GM23338 (cell line): ENCODE results near the gene RAB12. TPM values are rescaled to one million over a fixed set of nuclear protein-coding genes. Genes with fewer than 3 reads are reported as not detected.

Experiments used
- ATAC-seq: fragments of 200-7000 bp; cut with Tn5 transposase; 3 replicates; pipeline ENCODE4 v1.9.1; 2020
- DNase-seq: peaks from one replicate; pipeline ENCODE4 v3.0.0-alpha.2; 2015; ENCODE audit warnings: low spot score
- H2AFZ ChIP-seq: fragments of 200-600 bp; sonication (generic); 2 replicates; pipeline ENCODE4 v1.8.0; 2016; ENCODE audit warnings: antibody characterized with exemption, mild to moderate bottlenecking, moderate library complexity
- H3F3A ChIP-seq: fragments of 200-600 bp; sonication (generic); replicated peaks from 2 replicates; pipeline ENCODE4 v1.8.0; 2017; ENCODE audit warnings: antibody characterized with exemption, mixed run types, low read depth
- H3K27ac ChIP-seq: fragments of 200-600 bp; sonication (generic); 2 replicates; pipeline ENCODE4 v1.6.1; 2016; ENCODE audit warnings: low read depth
- H3K27me3 ChIP-seq: fragments of 200-600 bp; sonication (generic); 2 replicates; pipeline ENCODE4 v1.8.0; 2016; ENCODE audit warnings: mild to moderate bottlenecking, mixed run types, moderate library complexity; ENCODE audit not compliant: insufficient read depth
- H3K36me3 ChIP-seq: fragments of 200-600 bp; sonication (generic); 2 replicates; pipeline ENCODE4 v1.8.0; 2016; ENCODE audit warnings: mild to moderate bottlenecking; ENCODE audit not compliant: insufficient read depth
- H3K4me1 ChIP-seq: fragments of 200-600 bp; sonication (generic); 2 replicates; pipeline ENCODE4 v1.8.0; 2016; ENCODE audit warnings: mild to moderate bottlenecking, moderate library complexity; ENCODE audit not compliant: insufficient read depth
- H3K4me2 ChIP-seq: fragments of 200-600 bp; sonication (generic); 2 replicates; pipeline ENCODE4 v1.7.1; 2017; ENCODE audit warnings: mixed run types
- H3K4me3 ChIP-seq: fragments of 200-600 bp; sonication (generic); 2 replicates; pipeline ENCODE4 v1.6.1; 2016; ENCODE audit warnings: mixed run types
- H3K79me2 ChIP-seq: fragments of 200-600 bp; sonication (generic); replicated peaks from 2 replicates; pipeline ENCODE4 v1.8.0; 2017; ENCODE audit warnings: mild to moderate bottlenecking; ENCODE audit not compliant: insufficient read depth
- H3K9me2 ChIP-seq: fragments of 200-600 bp; sonication (generic); 2 replicates; pipeline ENCODE4 v1.8.0; 2017; ENCODE audit not compliant: insufficient read depth
- H4K20me1 ChIP-seq: fragments of 200-600 bp; sonication (generic); replicated peaks from 2 replicates; pipeline ENCODE4 v1.8.0; 2017; ENCODE audit warnings: mild to moderate bottlenecking; ENCODE audit not compliant: insufficient read depth
- H3K27ac Mint-ChIP-seq: 2 replicates; pipeline ENCODE4 v1.8.0; 2020; ENCODE audit warnings: inconsistent platforms, mild to moderate bottlenecking, moderate library complexity, mixed read lengths
- H3K27me3 Mint-ChIP-seq: 3 replicates; pipeline ENCODE4 v1.8.0; 2022; ENCODE audit warnings: low read depth, mild to moderate bottlenecking, moderate library complexity, mixed read lengths, inconsistent platforms; ENCODE audit not compliant: insufficient read depth, poor library complexity
- H3K36me3 Mint-ChIP-seq: 3 replicates; pipeline ENCODE4 v1.8.0; 2021; ENCODE audit warnings: low read depth, mild to moderate bottlenecking, inconsistent platforms, moderate library complexity, mixed read lengths
- H3K4me1 Mint-ChIP-seq: 3 replicates; pipeline ENCODE4 v1.8.0; 2020; ENCODE audit warnings: mild to moderate bottlenecking, inconsistent platforms, mixed read lengths
- H3K4me3 Mint-ChIP-seq: 3 replicates; pipeline ENCODE4 v1.8.0; 2021; ENCODE audit warnings: moderate library complexity, mild to moderate bottlenecking, inconsistent platforms, mixed read lengths
- H3K9me3 Mint-ChIP-seq: 3 replicates; pipeline ENCODE4 v1.8.0; 2020; ENCODE audit warnings: moderate library complexity, mild to moderate bottlenecking, inconsistent platforms, mixed read lengths
- CREB1 ChIP-seq: fragments of 250-450 bp; sonication (Bioruptor Pico); IDR thresholded peaks from 2 replicates; pipeline ENCODE4 v1.5.0; 2020; ENCODE audit warnings: low read depth, mild to moderate bottlenecking, moderate library complexity
- CTCF ChIP-seq, 2 experiments: fragments of 200-600 bp in 1 of 2; sonication (generic) in 1 of 2; conservative IDR thresholded peaks; 2 replicates each; pipeline versions ENCODE4 v1.5.1 to v1.6.1; 2016 to 2017; ENCODE audit warnings: antibody characterized with exemption in 2 of 2, low read depth in 2 of 2, mild to moderate bottlenecking in 2 of 2, moderate library complexity in 1 of 2
- ETS1 ChIP-seq: IDR thresholded peaks from 2 replicates; pipeline ENCODE4 v1.6.1; 2016; ENCODE audit warnings: antibody characterized with exemption
- EZH2 ChIP-seq: fragments of 200-600 bp; sonication (generic); IDR thresholded peaks from one replicate; pipeline ENCODE4 v1.8.0; 2017; ENCODE audit warnings: antibody characterized with exemption, mild to moderate bottlenecking, low read depth; ENCODE audit not compliant: unreplicated experiment
- EZH2phosphoT487 ChIP-seq: fragments of 200-600 bp; sonication (generic); IDR thresholded peaks from one replicate; pipeline ENCODE4 v1.8.1; 2018; ENCODE audit warnings: antibody characterized with exemption; ENCODE audit not compliant: unreplicated experiment
- JUNB ChIP-seq: IDR thresholded peaks from one replicate; pipeline ENCODE4 v1.6.1; 2016; ENCODE audit warnings: antibody characterized with exemption; ENCODE audit not compliant: unreplicated experiment
- NANOG ChIP-seq: IDR thresholded peaks from 2 replicates; pipeline ENCODE4 v1.6.1; 2016; ENCODE audit warnings: antibody characterized with exemption, borderline replicate concordance
- POLR2AphosphoS5 ChIP-seq: IDR thresholded peaks from 2 replicates; pipeline ENCODE4 v1.6.1; 2016; ENCODE audit warnings: antibody characterized with exemption, low read depth
- STAT1 ChIP-seq: IDR thresholded peaks from one replicate; pipeline ENCODE4 v1.6.1; 2016; ENCODE audit warnings: antibody characterized with exemption; ENCODE audit not compliant: unreplicated experiment
- ZNF114 ChIP-seq: fragments of 250-450 bp; sonication (Bioruptor Pico); IDR thresholded peaks from 2 replicates; pipeline ENCODE4 v1.5.0; 2020; ENCODE audit warnings: mild to moderate bottlenecking, moderate library complexity
- ZNF331 ChIP-seq: fragments of 250-450 bp; sonication (Bioruptor Pico); IDR thresholded peaks from 2 replicates; pipeline ENCODE4 v1.5.0; 2020; ENCODE audit warnings: low read depth, mild to moderate bottlenecking, moderate library complexity
- polyA plus RNA-seq: library from polyadenylated mRNA; unstranded; fragments of >200 nt; fragmentation: Nextera tagmentation; extraction: Ambion mirVana; gene quantifications from 2 replicates; pipeline ENCODE4 v1.2.1, GENCODE V29; 2016
- total RNA-seq: library from RNA; depleted of rRNA; stranded (reverse); fragments of >200 nt; shearing (Covaris generic); gene quantifications from 2 replicates; pipeline ENCODE4 v1.2.3, GENCODE V29; 2014
- TF ChIP-seq, protein P1 (sequence below): IDR thresholded peaks from one replicate; pipeline ENCODE4 v1.6.1; 2018; ENCODE audit warnings: antibody characterized with exemption; ENCODE audit not compliant: unreplicated experiment

The RAB12 gene
- total and polyA plus RNA-seq, 2 experiments from 2014 or later: 16.7 to 80.4 TPM

DNA sequence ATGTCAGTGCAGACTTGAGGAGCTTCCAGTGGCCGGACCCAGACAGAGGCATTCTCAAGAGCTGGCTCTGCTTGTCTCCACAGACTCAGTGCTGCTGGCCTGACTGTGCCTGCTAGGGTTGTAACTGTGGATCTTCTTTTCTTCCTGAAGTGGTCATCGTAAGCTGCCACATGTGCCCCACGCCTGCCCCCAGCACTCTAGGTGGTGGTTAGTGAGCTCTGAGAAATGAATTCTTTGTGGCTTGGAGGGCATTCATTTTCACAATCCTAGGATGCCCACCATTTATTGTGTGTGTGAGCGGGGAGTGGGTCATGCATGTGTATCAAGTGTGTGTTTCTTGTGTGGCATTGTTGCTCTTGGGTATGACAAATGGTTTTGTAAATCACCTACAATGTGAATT lies 23.1 kb downstream of the RAB12 start:
- Mint-ChIP-seq H3K27me3 (peaks cover 3% of the 10 kb centered on the region), H3K4me1 (peaks cover 69% of the 10 kb centered on the region), H3K36me3 (peaks cover 87% of the 10 kb centered on the region), H3K4me3 (no peak overlapping the region), H3K9me3 (no peaks in the 10 kb centered on the region), H3K27ac (peak overlapping the region; percentile 80; the same call in 1 of the 2 replicates)
- DNase-seq (no peak), ATAC-seq (no peak)
- H3K4me3 ChIP-seq: no peak overlapping the region
- H3K9me2 ChIP-seq: no peaks in the 10 kb centered on the region
- 0 out of 2 replicates have a peak, but pooled peaks cover 2% of the 10 kb centered on the region for H4K20me1 ChIP-seq
- peaks cover 53% of the 10 kb centered on the region for H3K4me1 ChIP-seq
- peaks cover 75% of the 10 kb centered on the region for H3K79me2 ChIP-seq
- H3F3A ChIP-seq: no peaks in the 10 kb centered on the region
- H3K27ac ChIP-seq: no peak overlapping the region
- no peak for TF ChIP-seq EZH2
- no peak for TF ChIP-seq CREB1 (CRISPR knock-in tag)
- no peak for TF ChIP-seq CTCF (conservative IDR thresholded peaks at IDR 0.05; ENCODE audit: low read depth in 2 of 2)
- TF ChIP-seq, protein P1, sequence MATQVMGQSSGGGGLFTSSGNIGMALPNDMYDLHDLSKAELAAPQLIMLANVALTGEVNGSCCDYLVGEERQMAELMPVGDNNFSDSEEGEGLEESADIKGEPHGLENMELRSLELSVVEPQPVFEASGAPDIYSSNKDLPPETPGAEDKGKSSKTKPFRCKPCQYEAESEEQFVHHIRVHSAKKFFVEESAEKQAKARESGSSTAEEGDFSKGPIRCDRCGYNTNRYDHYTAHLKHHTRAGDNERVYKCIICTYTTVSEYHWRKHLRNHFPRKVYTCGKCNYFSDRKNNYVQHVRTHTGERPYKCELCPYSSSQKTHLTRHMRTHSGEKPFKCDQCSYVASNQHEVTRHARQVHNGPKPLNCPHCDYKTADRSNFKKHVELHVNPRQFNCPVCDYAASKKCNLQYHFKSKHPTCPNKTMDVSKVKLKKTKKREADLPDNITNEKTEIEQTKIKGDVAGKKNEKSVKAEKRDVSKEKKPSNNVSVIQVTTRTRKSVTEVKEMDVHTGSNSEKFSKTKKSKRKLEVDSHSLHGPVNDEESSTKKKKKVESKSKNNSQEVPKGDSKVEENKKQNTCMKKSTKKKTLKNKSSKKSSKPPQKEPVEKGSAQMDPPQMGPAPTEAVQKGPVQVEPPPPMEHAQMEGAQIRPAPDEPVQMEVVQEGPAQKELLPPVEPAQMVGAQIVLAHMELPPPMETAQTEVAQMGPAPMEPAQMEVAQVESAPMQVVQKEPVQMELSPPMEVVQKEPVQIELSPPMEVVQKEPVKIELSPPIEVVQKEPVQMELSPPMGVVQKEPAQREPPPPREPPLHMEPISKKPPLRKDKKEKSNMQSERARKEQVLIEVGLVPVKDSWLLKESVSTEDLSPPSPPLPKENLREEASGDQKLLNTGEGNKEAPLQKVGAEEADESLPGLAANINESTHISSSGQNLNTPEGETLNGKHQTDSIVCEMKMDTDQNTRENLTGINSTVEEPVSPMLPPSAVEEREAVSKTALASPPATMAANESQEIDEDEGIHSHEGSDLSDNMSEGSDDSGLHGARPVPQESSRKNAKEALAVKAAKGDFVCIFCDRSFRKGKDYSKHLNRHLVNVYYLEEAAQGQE: no peak
- no peak for TF ChIP-seq JUNB
- TF ChIP-seq NANOG: no peak
- no peak for TF ChIP-seq STAT1
- TF ChIP-seq ETS1: no peak
- no peak overlapping the region for H3K4me2 ChIP-seq
- H2AFZ ChIP-seq: no peak overlapping the region
- H3K27me3 ChIP-seq: no peaks in the 10 kb centered on the region
- peaks cover 26% of the 10 kb centered on the region for H3K36me3 ChIP-seq

DNA sequence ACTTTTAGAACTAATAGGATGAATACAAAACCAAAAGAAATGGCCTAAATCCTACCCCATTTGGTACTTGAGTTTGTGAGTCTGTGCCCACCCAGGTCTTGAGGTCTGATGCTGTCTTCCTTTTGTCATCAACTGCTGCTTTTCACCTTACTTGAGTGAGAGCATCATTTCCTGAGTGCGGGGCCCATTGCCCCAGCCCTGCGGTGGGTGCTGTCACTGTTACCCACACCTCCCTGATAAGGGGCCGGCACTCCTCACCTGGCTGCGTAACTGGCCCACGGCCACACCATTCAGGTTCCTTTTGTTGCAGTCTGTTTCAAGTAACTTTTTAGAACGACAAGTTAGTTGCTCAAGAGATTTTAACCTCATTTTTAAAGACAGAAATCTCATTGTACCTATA lies 25.3 kb downstream of the RAB12 start:
- H2AFZ ChIP-seq: no peak overlapping the region
- ATAC-seq: no peak
- H4K20me1 ChIP-seq: peaks cover 2% of the 10 kb centered on the region; the same call in 1 of the 2 replicates
- Mint-ChIP-seq H3K9me3 (no peaks in the 10 kb centered on the region), H3K27ac (peak overlapping the region; percentile 67; the same call in 1 of the 2 replicates), H3K36me3 (peaks cover 96% of the 10 kb centered on the region), H3K4me1 (peaks cover 49% of the 10 kb centered on the region), H3K4me3 (no peak overlapping the region), H3K27me3 (peaks cover 1% of the 10 kb centered on the region)
- H3K27ac ChIP-seq: peak overlapping the region; percentile 72; the same call in 1 of the 2 replicates
- no peaks in the 10 kb centered on the region for H3K27me3 ChIP-seq
- peaks cover 54% of the 10 kb centered on the region for H3K79me2 ChIP-seq
- no peak for DNase-seq
- H3F3A ChIP-seq: 0 out of 2 replicates have a peak, but pooled peaks cover 3% of the 10 kb centered on the region
- peaks cover 43% of the 10 kb centered on the region for H3K36me3 ChIP-seq
- H3K4me1 ChIP-seq: peaks cover 32% of the 10 kb centered on the region
- no peak overlapping the region for H3K4me2 ChIP-seq
- no peak overlapping the region for H3K4me3 ChIP-seq
- no peaks in the 10 kb centered on the region for H3K9me2 ChIP-seq
- TF ChIP-seq ZNF114 (CRISPR knock-in tag) (no peak), CREB1 (CRISPR knock-in tag) (no peak), CTCF (conservative IDR thresholded peaks at IDR 0.05; ENCODE audit: low read depth in 2 of 2) (no peak), JUNB (no peak), EZH2phosphoT487 (no peak), NANOG (no peak), EZH2 (no peak), POLR2AphosphoS5 (no peak), STAT1 (no peak), ZNF331 (no peak), ETS1 (no peak)
